ENCODE data around the gene KRTAP24-1. TPM values are rescaled to one million over a fixed set of nuclear protein-coding genes. Genes with fewer than 3 reads are reported as not detected.

Gene KRTAP24-1
- total and polyA plus RNA-seq, 2 of the 4 experiments (the other 2 are of a cell fraction): not detected

GRCh38 chr21:30271156-30271555, 11.6 kb downstream of the KRTAP24-1 start:
- H3K9ac ChIP-seq (ENCODE audit: low read depth, low read length): no peak overlapping the region
- no peak overlapping the region for H3K14ac ChIP-seq (replicated peaks; ENCODE audit: low read depth, low read length)
- H2BK20ac ChIP-seq (ENCODE audit: low read depth, low read length): no peak overlapping the region
- H2AFZ ChIP-seq (replicated peaks; ENCODE audit: low read length, poor library complexity): no peak overlapping the region
- peaks cover 10% of the 10 kb centered on the region for H3K9me3 ChIP-seq (ENCODE audit: control insufficient read depth, insufficient read depth, low read length)
- no peak overlapping the region for H3K27ac ChIP-seq (ENCODE audit: insufficient read depth, low read length)
- no peak overlapping the region for H3K4ac ChIP-seq (ENCODE audit: low read depth, low read length)
- H3K23ac ChIP-seq (ENCODE audit: low read depth, low read length): no peak overlapping the region
- H4K5ac ChIP-seq (ENCODE audit: low read depth, low read length): no peak overlapping the region
- no peak overlapping the region for H3K4me3 ChIP-seq (ENCODE audit: insufficient read depth, low read depth, low read length)
- POLR2A ChIA-PET (ENCODE audit: unreplicated experiment): no interaction called here
- H4K91ac ChIP-seq (ENCODE audit: insufficient read depth, low read depth, low read length): no peak overlapping the region
- no peak overlapping the region for H2AK5ac ChIP-seq (ENCODE audit: low read depth, low read length)
- H2BK5ac ChIP-seq (ENCODE audit: low read depth, low read length, poor library complexity, severe bottlenecking): no peak overlapping the region
- no peaks in the 10 kb centered on the region for H3K79me1 ChIP-seq (ENCODE audit: low read depth in 1 of 2, low read length in 2 of 2)
- no peak overlapping the region for H3K56ac ChIP-seq (ENCODE audit: extremely low read depth, insufficient read depth, low read length)
- H3K18ac ChIP-seq (ENCODE audit: low read depth, low read length): no peak overlapping the region
- H2AK9ac ChIP-seq (replicated peaks; ENCODE audit: low read depth, low read length, poor library complexity): no peak overlapping the region
- no peaks in the 10 kb centered on the region for H3K36me3 ChIP-seq (ENCODE audit: control insufficient read depth, insufficient read depth, low read length)
- intact Hi-C loops (cut with micrococcal nuclease) (no loop called here), dilution Hi-C loops (cut with HindIII; ENCODE audit: low sequenced_read_pairs, unreplicated experiment) (no loop called here), in situ Hi-C loops (cut with MboI; ENCODE audit: low sequenced_read_pairs) (no loop called here)
- no peaks in the 10 kb centered on the region for H3K27me3 ChIP-seq (ENCODE audit: control insufficient read depth, insufficient read depth, low read length)
- H2BK120ac ChIP-seq (ENCODE audit: low read depth, low read length): no peak overlapping the region
- no CpG with 5 or more reads among the region's 5 CpGs for WGBS, 2 experiments (ENCODE audit: extremely low coverage in 2 of 2, insufficient read length in 1 of 2)
- H4K20me1 ChIP-seq (ENCODE audit: insufficient read depth, low read length): no peaks in the 10 kb centered on the region
- H4K8ac ChIP-seq (ENCODE audit: low read depth in 2 of 2, low read length in 2 of 2): no peak overlapping the region
- no peak overlapping the region for H2BK15ac ChIP-seq (ENCODE audit: low read depth, low read length)
- BruUV-seq (replicated peaks): no TSS peak
- H3K4me1 ChIP-seq (ENCODE audit: control insufficient read depth, insufficient read depth, low read length): no peaks in the 10 kb centered on the region
- no peaks in the 10 kb centered on the region for H3K9me1 ChIP-seq (ENCODE audit: insufficient read depth, low read length)
- TF ChIP-seq CHD1 (IDR thresholded peaks at IDR 0.05; ENCODE audit: low read depth, low read length): no peak
- TF ChIP-seq, protein P1, sequence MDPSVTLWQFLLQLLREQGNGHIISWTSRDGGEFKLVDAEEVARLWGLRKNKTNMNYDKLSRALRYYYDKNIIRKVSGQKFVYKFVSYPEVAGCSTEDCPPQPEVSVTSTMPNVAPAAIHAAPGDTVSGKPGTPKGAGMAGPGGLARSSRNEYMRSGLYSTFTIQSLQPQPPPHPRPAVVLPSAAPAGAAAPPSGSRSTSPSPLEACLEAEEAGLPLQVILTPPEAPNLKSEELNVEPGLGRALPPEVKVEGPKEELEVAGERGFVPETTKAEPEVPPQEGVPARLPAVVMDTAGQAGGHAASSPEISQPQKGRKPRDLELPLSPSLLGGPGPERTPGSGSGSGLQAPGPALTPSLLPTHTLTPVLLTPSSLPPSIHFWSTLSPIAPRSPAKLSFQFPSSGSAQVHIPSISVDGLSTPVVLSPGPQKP (IDR thresholded peaks at IDR 0.05; ENCODE audit: borderline replicate concordance, low read depth, low read length): no peak
- no peak for TF ChIP-seq CTCF (conservative IDR thresholded peaks at IDR 0.05; ENCODE audit: low read depth, low read length)
- TF ChIP-seq MAFK (IDR thresholded peaks at IDR 0.05; ENCODE audit: low read depth, low read length): no peak
- TF ChIP-seq RCOR1 (IDR thresholded peaks at IDR 0.05; ENCODE audit: insufficient replicate concordance, low read length): no peak
- TF ChIP-seq RAD21 (IDR thresholded peaks at IDR 0.05; ENCODE audit: low read length): no peak
- TF ChIP-seq SMC3 (IDR thresholded peaks at IDR 0.05; ENCODE audit: low read depth, low read length): no peak
- TF ChIP-seq MXI1 (IDR thresholded peaks at IDR 0.05; ENCODE audit: borderline replicate concordance, low read depth, low read length): no peak
- DNase-seq (no peak), ATAC-seq (ENCODE audit: low read depth) (no peak)
- CTCF ChIA-PET: no interaction called here
- H3K4me2 ChIP-seq (ENCODE audit: low read depth, low read length): no peak overlapping the region
